Mesangial cell (primary cell): ENCODE data around the gene CYP1B1. TPM values are rescaled to one million over a fixed set of nuclear protein-coding genes. Genes with fewer than 3 reads are reported as not detected.

ENCODE experiments used
- total RNA-seq: library from RNA; depleted of rRNA; stranded (reverse); fragments of >200 nt; gene quantifications from 2 replicates; pipeline ENCODE4 v1.2.3, GENCODE V29; 2015

The CYP1B1 gene
- total RNA-seq: 6.4 and 48.9 TPM in 2 replicates

DNA sequence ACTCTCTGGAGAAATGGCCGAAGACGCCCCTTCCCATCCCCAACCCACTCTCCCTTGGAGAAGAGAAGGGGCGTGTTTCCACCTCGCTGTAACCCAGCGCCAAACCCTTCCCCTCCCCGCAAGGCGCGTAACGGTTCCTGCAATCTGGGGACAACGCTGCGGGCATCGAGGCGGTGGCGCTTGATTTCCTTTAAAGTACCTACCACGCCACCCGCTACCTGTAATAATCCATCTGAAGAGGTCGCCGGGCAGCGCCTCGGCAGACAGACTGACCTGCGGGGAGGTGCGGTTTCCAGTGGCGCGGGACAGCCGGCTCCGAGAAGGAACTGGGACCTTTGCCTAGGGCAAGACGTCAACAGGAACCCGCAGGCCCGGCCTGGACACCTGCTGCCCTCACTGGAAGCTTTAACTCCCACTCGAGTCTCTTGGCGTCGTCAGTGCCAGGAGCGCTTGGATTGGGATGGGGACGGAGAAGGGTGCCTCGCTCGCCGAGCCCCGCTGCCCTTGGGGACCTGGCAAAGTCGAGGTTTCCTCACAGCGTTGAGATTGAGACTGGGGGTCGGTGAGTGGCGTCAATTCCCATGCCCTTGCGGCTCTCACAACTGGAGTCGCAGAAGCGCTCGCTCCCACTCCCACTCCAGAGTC is at the start of gene CYP1B1:
Gene CYP1B1 (minus strand): TSS at position 645 of the 645 bp plus-strand sequence. CDS start 763 bp downstream, outside the sequence.

Other genes starting within 250 kb of the CYP1B1 start
- gene RMDN2, start 150.9 kb downstream of the CYP1B1 start, total RNA-seq: 1.3 and 1.6 TPM in 2 replicates